WTC11 (cell line): ENCODE results near the gene TRIP10. TPM values are rescaled to one million over a fixed set of nuclear protein-coding genes. Genes with fewer than 3 reads are reported as not detected.

Experiments used
- ATAC-seq: fragments of 200-7000 bp; cut with Tn5 transposase; 2 replicates; pipeline ENCODE4 v1.10.0; 2021; ENCODE audit warnings: mild to moderate bottlenecking, moderate library complexity
- CTCF ChIA-PET: fragments of 300-600 bp; sonication (Branson Sonifier 250); formaldehyde crosslinking; loops from one replicate; lab custom pipeline; 2021; ENCODE audit warnings: antibody characterized with exemption; lab: Charles Lee
- POLR2A ChIA-PET: fragments of 350-600 bp; sonication (Branson Sonifier 250); formaldehyde crosslinking; loops from one replicate; lab custom pipeline; 2021; ENCODE audit warnings: antibody characterized with exemption; lab: Charles Lee
- DNase-seq: peaks from one replicate; pipeline ENCODE4 v3.0.0; 2021; ENCODE audit warnings: low spot score
- H3K27ac Mint-ChIP-seq: 2 replicates; pipeline ENCODE4 v1.8.0; 2021; ENCODE audit warnings: mixed read lengths
- H3K27me3 Mint-ChIP-seq: 2 replicates; pipeline ENCODE4 v1.8.0; 2021; ENCODE audit warnings: low read depth, mild to moderate bottlenecking, moderate library complexity, mixed read lengths
- H3K36me3 Mint-ChIP-seq: 2 replicates; pipeline ENCODE4 v1.8.0; 2021; ENCODE audit warnings: mixed read lengths
- H3K4me1 Mint-ChIP-seq: 2 replicates; pipeline ENCODE4 v1.8.0; 2022; ENCODE audit warnings: mixed read lengths
- H3K4me3 Mint-ChIP-seq: 2 replicates; pipeline ENCODE4 v1.8.0; 2021; ENCODE audit warnings: mild to moderate bottlenecking, moderate library complexity, mixed read lengths
- H3K9me3 Mint-ChIP-seq: 2 replicates; pipeline ENCODE4 v1.8.0; 2021; ENCODE audit warnings: mixed read lengths
- ATF1 ChIP-seq: sonication (generic); formaldehyde crosslinking; IDR thresholded peaks from 2 replicates; pipeline ENCODE4 v1.8.1; 2023; ENCODE audit warnings: mild to moderate bottlenecking, moderate library complexity, missing genetic modification reagents
- CBFB ChIP-seq: sonication (generic); formaldehyde crosslinking; IDR thresholded peaks from 2 replicates; pipeline ENCODE4 v1.8.1; 2022; ENCODE audit warnings: mild to moderate bottlenecking, low read depth, missing genetic modification reagents
- CDX4 ChIP-seq: fragments of 250-450 bp; sonication (Bioruptor Pico); IDR thresholded peaks from 2 replicates; pipeline ENCODE4 v1.9.0; 2021; ENCODE audit warnings: moderate library complexity, mild to moderate bottlenecking, inconsistent platforms, borderline replicate concordance
- CTCF ChIP-seq: fragments of 200-600 bp; IDR thresholded peaks from 2 replicates; pipeline ENCODE4 v1.8.0; 2022; ENCODE audit warnings: antibody characterized with exemption
- E2F5 ChIP-seq: sonication (generic); formaldehyde crosslinking; IDR thresholded peaks from 2 replicates; pipeline ENCODE4 v1.8.1; 2022; ENCODE audit warnings: mild to moderate bottlenecking, moderate library complexity, missing genetic modification reagents
- ELF4 ChIP-seq: sonication (generic); formaldehyde crosslinking; IDR thresholded peaks from 2 replicates; pipeline ENCODE4 v1.8.1; 2022; ENCODE audit warnings: low read depth, mild to moderate bottlenecking, moderate library complexity, missing genetic modification reagents
- FOXP1 ChIP-seq: sonication (generic); formaldehyde crosslinking; IDR thresholded peaks from 2 replicates; pipeline ENCODE4 v1.8.0; 2022; ENCODE audit warnings: missing genetic modification reagents, mild to moderate bottlenecking, moderate library complexity, borderline replicate concordance
- GTF2I ChIP-seq: fragments of 250-450 bp; sonication (Bioruptor Pico); conservative IDR thresholded peaks from 2 replicates; pipeline ENCODE4 v1.4.0; 2021; ENCODE audit warnings: mild to moderate bottlenecking
- IRF1 ChIP-seq: sonication (generic); formaldehyde crosslinking; IDR thresholded peaks from 2 replicates; pipeline ENCODE4 v1.8.0; 2023; ENCODE audit warnings: missing genetic modification reagents
- JAZF1 ChIP-seq: fragments of 250-450 bp; sonication (Bioruptor Pico); IDR thresholded peaks from 2 replicates; pipeline ENCODE4 v1.9.0; 2021; ENCODE audit warnings: moderate library complexity, mild to moderate bottlenecking, inconsistent platforms
- JUN ChIP-seq: sonication (generic); formaldehyde crosslinking; IDR thresholded peaks from 2 replicates; pipeline ENCODE4 v1.8.0; 2023; ENCODE audit warnings: mild to moderate bottlenecking, missing genetic modification reagents
- PREB ChIP-seq: sonication (generic); formaldehyde crosslinking; IDR thresholded peaks from 2 replicates; pipeline ENCODE4 v1.8.1; 2022; ENCODE audit warnings: mild to moderate bottlenecking, missing genetic modification reagents, moderate library complexity, borderline replicate concordance
- PRRX2 ChIP-seq: fragments of 250-450 bp; sonication (Bioruptor Pico); IDR thresholded peaks from 2 replicates; pipeline ENCODE4 v1.8.0; 2021; ENCODE audit warnings: mild to moderate bottlenecking
- RELA ChIP-seq: sonication (generic); formaldehyde crosslinking; IDR thresholded peaks from 2 replicates; pipeline ENCODE4 v1.8.1; 2022; ENCODE audit warnings: missing genetic modification reagents, mild to moderate bottlenecking, borderline replicate concordance
- RORB ChIP-seq: fragments of 250-450 bp; sonication (Bioruptor Pico); IDR thresholded peaks from 2 replicates; pipeline ENCODE4 v1.9.0; 2021; ENCODE audit warnings: mild to moderate bottlenecking
- SOX15 ChIP-seq: fragments of 250-450 bp; sonication (Bioruptor Pico); IDR thresholded peaks from 2 replicates; pipeline ENCODE4 v1.9.0; 2021; ENCODE audit warnings: mild to moderate bottlenecking
- TCF7 ChIP-seq: sonication (generic); formaldehyde crosslinking; IDR thresholded peaks from 2 replicates; pipeline ENCODE4 v1.8.0; 2022; ENCODE audit warnings: mild to moderate bottlenecking, low read depth, missing genetic modification reagents, moderate library complexity
- ZBTB21 ChIP-seq: sonication (generic); formaldehyde crosslinking; IDR thresholded peaks from 2 replicates; pipeline ENCODE4 v1.8.1; 2023; ENCODE audit warnings: mild to moderate bottlenecking, missing genetic modification reagents, borderline replicate concordance
- ZNF425 ChIP-seq: fragments of 250-450 bp; sonication (Bioruptor Pico); conservative IDR thresholded peaks from 2 replicates; pipeline ENCODE4 v1.9.0; 2021; ENCODE audit warnings: mild to moderate bottlenecking
- total RNA-seq: library from RNA; stranded (reverse); gene quantifications from 3 replicates; pipeline ENCODE4 v1.2.3, GENCODE V29; 2021

Gene TRIP10
- total RNA-seq, 1 experiment from 2014 or later: 76.6 TPM

GRCh38 chr19:6725513-6726231 lies 13.8 kb upstream of the TRIP10 start:
- no peak for TF ChIP-seq CTCF
- TF ChIP-seq PREB (CRISPR knock-in tag): no peak
- no peak for TF ChIP-seq E2F5
- TF ChIP-seq ZNF425: no peak
- TF ChIP-seq TCF7 (CRISPR knock-in tag): no peak
- no peak for TF ChIP-seq ELF4 (CRISPR knock-in tag)
- no peak for TF ChIP-seq ATF1 (CRISPR knock-in tag)
- TF ChIP-seq CDX4 (CRISPR knock-in tag): no peak
- TF ChIP-seq FOXP1 (CRISPR knock-in tag): no peak
- 0 out of 2 replicates have a peak, but pooled peaks cover 6% of the 10 kb centered on the region for H3K9me3 Mint-ChIP-seq
- CTCF ChIA-PET: interaction anchor here (0.5 to 1.7 kb wide), 4 partner anchors 11 to 176 kb away, joined by 3 to 6 read pairs (median 4); no protein-coding TSS in a partner anchor
- H3K4me1 Mint-ChIP-seq: peaks cover 10% of the 10 kb centered on the region
- POLR2A ChIA-PET: interaction anchor here (0.6 to 1.1 kb wide), 2 partner anchors 12 to 352 kb away, joined by 3 to 5 read pairs; partner anchors contain the start of gene GPR108
- H3K36me3 Mint-ChIP-seq: no peaks in the 10 kb centered on the region
- DNase-seq (no peak), ATAC-seq (no peak)
- H3K4me3 Mint-ChIP-seq: no peak overlapping the region
- no peak overlapping the region for H3K27ac Mint-ChIP-seq
- no peaks in the 10 kb centered on the region for H3K27me3 Mint-ChIP-seq

GRCh38 chr19:6728346-6728745 lies 11.1 kb upstream of the TRIP10 start:
- DNase-seq (no peak), ATAC-seq (no peak)
- Mint-ChIP-seq H3K27ac (no peak overlapping the region), H3K4me3 (no peak overlapping the region), H3K4me1 (peaks cover 3% of the 10 kb centered on the region)
- CTCF ChIA-PET: interaction anchor here (0.7 to 1.5 kb wide), 3 partner anchors 8 to 58 kb away, joined by 3 to 4 read pairs (median 3); partner anchors contain the start of gene TNFSF14
- TF ChIP-seq ELF4 (CRISPR knock-in tag) (no peak), PRRX2 (CRISPR knock-in tag) (no peak), JAZF1 (CRISPR knock-in tag) (no peak), CBFB (CRISPR knock-in tag) (no peak), RORB (CRISPR knock-in tag) (no peak), GTF2I (no peak), JUN (CRISPR knock-in tag) (no peak), RELA (CRISPR knock-in tag) (no peak), ZBTB21 (CRISPR knock-in tag) (no peak), SOX15 (CRISPR knock-in tag) (no peak), IRF1 (CRISPR knock-in tag) (no peak)
- TF ChIP-seq, all 79 proteins: peak for 0
- Mint-ChIP-seq H3K9me3 (0 out of 2 replicates have a peak, but pooled peaks cover 6% of the 10 kb centered on the region), H3K36me3 (peaks cover 9% of the 10 kb centered on the region), H3K27me3 (no peaks in the 10 kb centered on the region)
- POLR2A ChIA-PET: no interaction called here
